ENCODE data around the gene NUDCD2.
"Not testable (repeated sequence)": the region's sequence is repeated elsewhere in the genome, so short reads cannot be mapped to it uniquely, and the experiment has no call there.

NUDCD2 gene

DNA sequence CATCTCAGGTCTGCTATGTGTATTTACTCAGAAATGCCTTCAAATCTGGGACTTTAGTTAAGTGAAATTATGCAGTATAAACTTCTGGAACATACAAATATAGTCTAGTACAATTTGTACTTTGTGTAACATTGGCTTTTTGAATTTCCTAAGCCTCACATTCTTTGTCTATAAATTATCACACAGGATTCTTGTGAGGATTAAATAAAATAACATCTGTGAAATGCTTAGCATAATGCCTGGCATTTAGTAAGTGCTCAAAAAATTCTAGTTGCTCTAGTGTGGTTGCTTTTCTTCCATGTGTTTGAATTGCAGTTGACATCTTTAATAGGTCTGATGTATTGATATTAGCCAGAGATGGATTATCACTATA is 3.1 kb upstream of the NUDCD2 start:
- no peak for DNase-seq

DNA sequence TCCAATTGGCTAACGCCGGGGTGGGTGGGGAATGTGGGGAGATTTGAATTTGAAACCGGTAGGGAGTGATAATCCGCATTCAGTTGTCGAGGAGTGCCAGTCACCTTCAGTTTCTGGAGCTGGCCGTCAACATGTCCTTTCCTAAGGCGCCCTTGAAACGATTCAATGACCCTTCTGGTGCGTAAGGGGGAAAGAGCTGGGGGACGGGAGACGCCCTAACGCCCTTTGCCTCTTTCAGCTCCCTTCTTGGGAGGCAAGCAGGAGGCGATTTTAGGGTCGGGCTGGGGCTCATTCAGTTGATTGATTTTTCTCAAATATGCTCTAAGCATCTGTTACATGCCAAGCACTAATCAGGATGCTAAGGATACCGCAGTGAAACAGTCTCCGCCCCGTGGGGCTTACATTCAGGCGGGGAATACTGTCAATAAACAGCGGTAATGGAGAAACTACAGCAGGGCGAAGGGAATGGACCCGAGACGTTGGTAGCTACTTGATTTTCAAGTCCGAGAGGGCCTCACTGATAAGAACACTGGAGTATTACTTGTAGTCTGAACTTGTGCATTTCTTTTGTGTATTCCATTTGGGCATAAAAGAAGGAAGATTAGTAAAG is 765 bp upstream of the NUDCD2 start, which contains the start of gene HMMR:
Gene HMMR, plus strand, starts transcription at position 71 of the 610 bp plus-strand sequence. Its CDS starts 61 bp downstream, at position 132.
- DNase-seq = no peak

DNA sequence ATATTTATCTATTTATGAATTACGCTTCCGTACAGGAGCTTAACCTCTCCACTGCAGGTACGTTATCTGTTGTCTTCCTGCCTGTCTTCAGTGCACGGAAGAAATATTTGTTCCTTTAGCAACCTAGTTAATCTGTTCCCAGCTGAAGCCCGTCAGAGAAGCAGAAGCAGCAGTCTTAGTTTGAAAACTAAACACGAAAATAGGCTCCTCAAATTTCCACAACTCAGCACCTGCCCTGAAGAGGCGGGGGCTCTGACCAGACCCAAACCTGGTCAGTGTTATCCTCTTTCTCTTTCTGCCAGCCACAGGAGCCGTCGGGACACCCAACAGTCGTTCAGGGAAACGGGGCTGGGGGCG is 462 bp downstream of the NUDCD2 start:
- no peak for DNase-seq

- DNase-seq = no peak
Observed at GRCh38 chr5:163458778-163459385, 1.0 kb downstream of the NUDCD2 start.

DNA sequence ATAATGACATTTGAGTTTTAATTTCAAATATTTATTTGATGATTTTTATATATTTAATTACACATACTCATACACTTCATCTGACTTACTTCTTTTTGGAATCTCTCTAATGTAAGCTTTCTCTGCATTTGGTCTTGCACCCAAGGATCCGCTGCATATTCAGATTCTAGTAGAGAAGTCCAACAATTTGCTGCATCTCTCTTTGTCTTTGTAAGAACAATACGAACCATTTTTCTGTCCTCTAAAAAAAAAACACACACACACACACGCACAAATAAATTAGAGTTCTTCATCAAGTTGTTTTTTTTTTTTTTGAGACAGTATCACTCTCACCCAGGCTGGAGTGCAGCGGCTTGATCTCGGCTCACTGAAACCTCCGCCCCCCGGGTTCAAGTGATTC is 3.1 kb downstream of the NUDCD2 start:
- no peak for DNase-seq

DNA sequence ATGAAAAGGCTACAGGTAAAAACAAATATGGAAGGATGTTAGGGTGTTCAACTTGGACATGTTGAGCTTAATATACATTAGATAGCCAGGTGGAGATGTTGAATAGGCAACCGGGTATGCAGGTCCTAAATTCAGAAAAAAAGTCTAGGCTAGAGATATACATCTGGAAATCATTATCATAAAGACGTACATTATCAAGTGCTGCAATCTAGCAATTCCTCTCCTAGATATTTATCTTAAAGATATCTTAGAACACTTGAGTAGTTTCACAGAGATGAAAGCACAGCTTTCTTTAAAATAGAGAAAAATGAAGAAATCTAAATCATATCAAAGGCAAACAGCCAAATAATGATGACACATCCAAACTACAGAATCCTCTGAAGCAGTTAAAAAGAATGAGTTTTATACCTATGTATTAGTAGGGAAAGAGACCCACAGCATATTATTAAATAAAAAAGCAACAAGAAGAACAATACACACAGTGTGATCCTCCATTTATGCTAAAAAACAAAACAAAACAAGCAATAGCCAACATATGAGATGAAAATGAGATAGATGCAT is 3.8 kb downstream of the NUDCD2 start:
- DNase-seq = no peak

- DNase-seq = not testable (repeated sequence)
Observed at GRCh38 chr5:163455406-163455805, 4.5 kb downstream of the NUDCD2 start.

DNA sequence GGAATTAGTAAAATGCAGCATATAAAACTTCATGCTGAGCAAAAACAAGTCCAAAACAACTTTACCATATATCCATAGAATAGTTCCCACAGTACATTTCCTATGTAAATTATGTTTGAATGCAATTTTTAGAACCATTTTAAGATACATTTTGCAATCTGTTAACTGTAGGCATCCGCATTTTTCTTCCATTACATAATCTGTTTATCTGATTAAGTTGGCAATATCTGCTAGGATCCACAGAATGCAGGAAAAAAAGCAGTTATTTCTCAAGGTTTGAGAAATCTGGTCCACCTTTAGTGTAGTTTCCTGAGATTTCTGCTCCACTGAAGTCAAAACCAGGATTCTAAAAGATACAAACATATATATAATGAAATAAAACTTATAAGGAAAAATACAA is 6.2 kb downstream of the NUDCD2 start:
- DNase-seq = no peak

- no peak for DNase-seq
Observed at GRCh38 chr5:163451489-163451888, 8.4 kb downstream of the NUDCD2 start.

- no peak for DNase-seq
Observed at GRCh38 chr5:163448491-163448890, 11.4 kb downstream of the NUDCD2 start.

DNA sequence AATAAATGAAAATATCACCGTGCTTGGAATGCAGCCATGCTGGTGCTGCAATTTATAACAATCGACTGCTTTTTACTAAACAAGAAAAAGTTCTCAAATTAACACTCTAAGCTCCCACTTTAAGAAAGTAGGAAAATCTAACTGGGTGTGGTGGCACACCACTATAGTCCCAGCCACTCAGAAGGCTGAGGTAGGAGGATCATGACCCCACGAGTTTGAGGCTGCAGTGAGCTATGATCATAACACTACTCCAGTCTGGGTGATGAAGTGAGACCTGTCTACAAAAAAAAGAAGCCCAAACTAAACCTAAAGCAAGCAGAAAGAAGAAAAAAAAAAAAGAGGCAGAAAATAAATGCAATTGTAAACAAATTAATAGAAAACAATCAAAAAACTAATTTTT is 12.0 kb downstream of the NUDCD2 start:
- no peak for DNase-seq

- DNase-seq = no peak
Observed at GRCh38 chr5:163447191-163447590, 12.7 kb downstream of the NUDCD2 start.

- DNase-seq = no peak
Observed at GRCh38 chr5:163445345-163445744, 14.6 kb downstream of the NUDCD2 start.

DNA sequence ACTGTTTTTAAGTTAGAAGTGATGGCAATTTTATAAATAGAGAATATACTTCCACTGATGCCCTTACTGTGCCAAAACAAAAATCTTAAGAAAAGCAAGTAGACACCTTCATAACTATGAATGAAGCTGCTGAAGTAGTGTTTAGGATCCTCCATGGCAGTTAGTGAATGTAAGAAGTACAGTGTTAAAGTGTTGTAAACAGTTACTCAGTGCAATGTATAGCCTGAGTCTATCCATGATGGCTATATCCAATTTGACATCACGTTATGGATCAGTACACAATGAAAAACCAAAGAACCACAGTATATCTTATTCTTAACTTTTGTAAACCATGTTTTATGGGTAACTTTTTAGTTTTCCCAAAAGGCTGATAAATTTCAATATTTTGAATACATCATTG is 15.4 kb downstream of the NUDCD2 start:
- DNase-seq = no peak

- DNase-seq = no peak
Observed at GRCh38 chr5:163440954-163441353, 18.9 kb downstream of the NUDCD2 start.

DNA sequence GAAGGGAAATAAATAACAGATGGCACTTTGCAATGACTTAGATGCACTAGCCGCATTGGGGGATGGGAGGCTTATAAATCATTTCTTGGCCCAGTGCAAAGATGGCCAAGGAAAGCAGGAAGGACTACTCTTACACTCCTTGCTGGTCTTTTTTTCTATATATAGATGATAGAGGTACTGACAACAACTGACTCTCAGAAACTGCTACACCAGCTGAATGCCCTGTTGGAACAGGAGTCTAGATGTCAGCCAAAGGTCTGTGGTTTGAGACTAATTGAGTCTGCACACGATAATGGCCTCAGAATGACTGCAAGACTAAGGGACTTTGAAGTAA is 20.8 kb downstream of the NUDCD2 start:
- no peak for DNase-seq

DNA sequence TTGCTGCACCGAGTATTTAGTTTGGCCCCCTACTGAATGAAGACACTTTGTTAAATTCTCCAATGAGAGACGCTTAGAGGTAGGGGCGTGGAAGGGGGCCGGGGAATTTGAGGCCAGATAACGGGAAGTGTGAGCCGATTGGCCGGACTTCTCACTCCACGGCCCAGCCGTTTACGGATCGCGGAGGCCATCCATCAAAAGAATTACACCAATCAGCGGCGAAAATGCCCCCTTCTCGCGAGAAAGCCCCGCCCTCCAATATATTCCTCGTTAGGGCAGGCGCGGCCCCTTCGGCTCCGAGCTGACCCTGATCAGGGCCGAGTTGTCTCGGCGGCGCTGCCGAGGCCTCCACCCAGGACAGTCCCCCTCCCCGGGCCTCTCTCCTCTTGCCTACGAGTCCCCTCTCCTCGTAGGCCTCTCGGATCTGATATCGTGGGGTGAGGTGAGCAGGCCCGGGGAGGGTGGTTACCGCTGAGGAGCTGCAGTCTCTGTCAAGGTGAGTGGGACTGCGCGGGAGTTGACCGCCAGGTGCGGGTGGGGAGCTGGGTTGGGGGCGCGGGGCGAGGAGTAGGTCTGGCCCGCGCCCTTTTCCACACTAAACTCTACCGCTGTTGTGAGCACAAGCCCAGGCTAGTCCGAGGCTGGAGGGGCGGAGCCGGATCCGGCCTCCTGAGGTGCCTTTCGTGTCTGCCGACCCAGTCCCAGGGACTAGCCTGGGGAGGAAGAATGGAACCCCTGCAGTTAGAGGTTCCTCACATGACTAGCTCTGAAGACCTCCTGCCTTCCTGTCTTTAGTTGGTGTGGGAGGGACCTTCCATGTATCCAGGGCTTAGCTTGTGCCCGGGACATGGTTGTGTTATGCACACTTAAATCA is 22.4 kb downstream of the NUDCD2 start, which contains the start of gene CCNG1:
Gene CCNG1, plus strand, starts transcription at position 287 of the 874 bp plus-strand sequence. CDS start 1,662 bp downstream, outside the sequence.
- peak; percentile 90 for DNase-seq

GRCh38 chr5:163437011-163437308 is 22.9 kb downstream of the NUDCD2 start:
- DNase-seq = no peak

DNA sequence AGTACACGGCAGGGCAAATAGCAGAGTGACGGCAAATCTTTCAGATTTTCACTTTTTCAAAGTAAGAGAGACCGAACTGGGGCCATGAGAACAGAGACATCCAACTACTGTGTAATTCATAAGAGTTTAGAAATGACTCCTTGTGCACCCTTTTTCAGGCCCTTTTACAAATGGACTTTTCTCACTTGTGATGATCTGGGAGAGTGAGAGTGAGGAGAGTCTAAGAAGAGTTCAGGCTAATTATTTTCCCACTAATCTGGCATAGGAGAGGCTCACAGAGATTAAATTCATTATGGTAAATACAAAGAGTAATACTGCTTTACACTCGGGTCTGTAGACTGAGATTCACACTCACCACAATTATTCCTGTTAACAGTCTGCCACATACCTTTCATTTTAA is 23.4 kb downstream of the NUDCD2 start:
- no peak for DNase-seq

DNA sequence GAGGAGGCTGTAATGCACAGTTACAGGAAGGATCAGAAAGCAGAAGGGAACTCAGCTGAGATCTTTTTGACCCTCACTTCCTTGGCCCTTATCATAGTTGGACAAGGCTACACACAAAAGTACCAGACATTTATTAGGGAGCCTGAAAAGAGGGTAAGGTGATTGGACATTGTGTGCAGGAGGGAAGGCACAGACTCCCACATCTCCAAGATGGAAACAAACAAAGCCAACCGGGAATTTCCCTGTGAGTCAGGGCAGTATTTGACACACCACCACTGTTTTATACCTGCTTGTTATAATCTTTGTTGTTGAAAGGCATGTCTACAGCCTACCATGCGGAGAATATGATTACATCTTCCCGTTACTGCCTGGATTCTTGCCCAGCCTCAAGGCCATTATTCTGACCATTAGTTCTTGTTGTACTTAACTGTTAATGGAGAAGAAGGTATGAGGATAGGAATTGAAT is 25.5 kb downstream of the NUDCD2 start:
- peak; percentile 12 for DNase-seq

GRCh38 chr5:163433271-163433670 is 26.6 kb downstream of the NUDCD2 start:
- DNase-seq = no peak

GRCh38 chr5:163432544-163432943 is 27.4 kb downstream of the NUDCD2 start:
- DNase-seq = no peak

GRCh38 chr5:163426128-163426527 is 33.8 kb downstream of the NUDCD2 start:
- not testable (repeated sequence) for DNase-seq

GRCh38 chr5:163424836-163425235 is 35.1 kb downstream of the NUDCD2 start:
- DNase-seq = no peak

Measured in CD4-positive, alpha-beta T cell treated with Interleukin-6 for 4 hours (primary cell).